ENCODE results near the gene RGS14. TPM values are rescaled to one million over a fixed set of nuclear protein-coding genes. Genes with fewer than 3 reads are reported as not detected.
"Not testable (repeated sequence)": the region's sequence is repeated elsewhere in the genome, so short reads cannot be mapped to it uniquely, and the experiment has no call there.

RGS14 gene
- total RNA-seq, 1 donor from 2014 or later, result 101 TPM

- intact Hi-C loops (cut with micrococcal nuclease), result no loop called here
Observed at GRCh38 chr5:177362610-177363507, 5.1 kb downstream of the RGS14 start.

DNA sequence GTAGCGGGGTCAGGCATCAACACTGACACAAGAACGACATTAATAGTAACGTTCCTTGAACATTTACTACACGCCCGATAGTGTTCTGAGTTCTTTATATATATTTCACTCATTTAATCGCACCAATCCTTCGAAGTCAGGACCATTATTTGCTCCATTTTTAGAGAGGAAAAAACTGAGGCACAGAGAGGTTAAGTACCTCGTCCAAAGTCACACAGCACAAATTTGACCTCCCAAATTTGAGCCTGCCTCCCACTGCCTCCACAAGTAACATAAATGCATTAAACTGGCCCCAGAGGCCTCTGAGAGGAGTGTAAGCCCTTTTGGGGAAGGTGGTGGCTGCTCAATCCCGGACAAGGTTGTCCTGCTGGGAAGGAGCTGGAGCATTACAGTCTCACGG, 5.8 kb downstream of the RGS14 start:
- intact Hi-C loops (cut with micrococcal nuclease), result no loop called here

- intact Hi-C loops (cut with micrococcal nuclease), result no loop called here
Observed at GRCh38 chr5:177364159-177364962, 6.6 kb downstream of the RGS14 start.

GRCh38 chr5:177365845-177366527, 8.3 kb downstream of the RGS14 start:
- intact Hi-C loops (cut with micrococcal nuclease), result no loop called here

DNA sequence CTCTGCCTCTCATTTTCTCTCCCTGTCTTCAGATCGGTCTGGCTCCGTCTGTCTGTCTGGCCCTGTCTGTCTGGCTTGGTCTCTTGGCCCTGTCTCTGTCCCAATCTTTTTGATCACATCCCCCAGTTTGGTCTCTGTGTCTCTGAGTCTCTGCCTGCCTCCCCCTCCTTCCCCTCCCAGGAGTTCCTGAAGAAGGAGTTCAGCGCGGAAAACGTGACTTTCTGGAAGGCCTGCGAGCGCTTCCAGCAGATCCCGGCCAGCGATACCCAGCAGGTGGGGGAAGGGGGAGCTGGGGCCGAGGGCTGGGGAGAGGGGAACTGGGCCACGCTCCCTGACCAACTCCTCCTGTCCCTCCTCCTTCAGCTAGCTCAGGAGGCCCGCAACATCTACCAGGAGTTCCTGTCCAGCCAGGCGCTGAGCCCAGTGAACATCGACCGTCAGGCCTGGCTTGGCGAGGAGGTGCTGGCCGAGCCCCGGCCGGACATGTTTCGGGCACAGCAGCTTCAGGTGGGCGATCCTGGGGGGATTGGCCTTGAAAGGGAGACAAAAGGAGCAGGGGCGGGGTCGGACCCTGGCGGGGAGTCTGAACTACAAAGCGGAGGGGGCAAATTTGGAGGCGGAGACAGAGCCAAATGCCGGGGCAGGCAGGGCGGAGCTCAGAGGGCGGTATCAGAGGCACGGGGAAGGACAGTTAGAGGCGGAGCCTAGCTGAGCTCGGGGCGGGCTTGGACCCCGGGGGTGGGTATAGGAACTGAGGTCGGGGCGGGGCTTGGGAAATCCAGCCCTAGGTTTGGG, 9.0 kb downstream of the RGS14 start:
- intact Hi-C loops (cut with micrococcal nuclease), result no loop called here

DNA sequence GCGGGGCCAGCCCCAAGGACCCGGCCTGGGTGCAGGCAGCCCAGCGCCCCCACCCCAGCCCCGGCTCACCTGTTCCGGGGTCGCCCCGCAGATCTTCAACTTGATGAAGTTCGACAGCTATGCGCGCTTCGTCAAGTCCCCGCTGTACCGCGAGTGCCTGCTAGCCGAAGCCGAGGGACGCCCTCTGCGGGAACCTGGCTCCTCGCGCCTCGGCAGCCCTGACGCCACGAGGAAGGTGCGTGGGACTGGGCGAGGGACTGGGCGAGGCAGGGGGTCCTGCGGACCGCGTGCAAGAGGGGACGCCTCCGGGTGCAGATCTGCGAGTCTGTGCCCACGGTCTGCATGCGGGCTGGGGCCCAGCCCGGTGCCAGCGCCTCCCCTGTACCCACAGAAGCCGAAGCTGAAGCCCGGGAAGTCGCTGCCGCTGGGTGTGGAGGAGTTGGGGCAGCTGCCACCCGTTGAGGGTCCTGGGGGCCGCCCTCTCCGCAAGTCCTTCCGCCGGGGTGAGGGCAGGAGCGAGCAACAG, 9.7 kb downstream of the RGS14 start:
- intact Hi-C loops (cut with micrococcal nuclease), result no loop called here

DNA sequence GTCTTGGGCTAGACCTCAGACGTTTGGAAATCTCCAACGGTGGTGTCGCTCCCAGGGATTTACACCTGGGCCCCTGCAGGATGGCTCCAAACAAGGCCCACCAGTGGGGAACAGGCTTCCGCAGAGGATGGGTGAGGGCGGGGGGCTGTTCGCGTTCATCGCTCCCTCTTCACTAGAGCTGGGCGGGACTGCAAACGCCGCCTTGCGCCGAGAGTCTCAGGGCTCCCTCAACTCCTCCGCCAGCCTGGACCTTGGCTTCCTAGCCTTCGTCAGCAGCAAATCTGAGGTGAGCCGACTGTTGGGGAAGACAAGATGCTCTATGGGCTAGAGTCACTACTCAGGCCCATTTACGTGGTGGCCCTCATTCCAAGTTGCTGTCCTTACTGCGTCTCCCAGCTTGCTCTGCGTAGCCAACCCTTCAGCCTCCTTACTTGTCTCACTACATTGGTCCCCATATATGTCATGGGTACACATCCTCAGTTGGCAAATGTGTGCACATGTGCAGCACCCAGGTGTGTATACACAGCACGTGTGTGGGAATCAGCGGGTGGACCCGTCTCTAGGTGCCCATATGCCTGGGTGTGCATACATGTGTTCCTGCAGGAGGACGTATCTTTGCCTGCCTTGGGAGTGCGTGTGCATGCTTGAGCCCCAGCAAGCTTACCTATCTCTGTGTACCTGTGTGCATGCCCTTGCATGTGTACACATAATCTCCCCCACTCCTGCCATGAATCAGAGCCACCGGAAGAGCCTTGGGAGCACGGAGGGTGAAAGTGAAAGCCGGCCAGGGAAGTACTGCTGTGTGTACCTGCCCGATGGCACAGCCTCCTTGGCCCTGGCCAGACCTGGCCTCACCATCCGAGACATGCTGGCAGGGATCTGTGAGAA, 10.5 kb downstream of the RGS14 start:
- intact Hi-C loops (cut with micrococcal nuclease), result no loop called here

- intact Hi-C loops (cut with micrococcal nuclease), result no loop called here
Observed at GRCh38 chr5:177368869-177369644, 11.3 kb downstream of the RGS14 start.

- intact Hi-C loops (cut with micrococcal nuclease), result no loop called here
Observed at GRCh38 chr5:177369645-177370440, 12.1 kb downstream of the RGS14 start.

DNA sequence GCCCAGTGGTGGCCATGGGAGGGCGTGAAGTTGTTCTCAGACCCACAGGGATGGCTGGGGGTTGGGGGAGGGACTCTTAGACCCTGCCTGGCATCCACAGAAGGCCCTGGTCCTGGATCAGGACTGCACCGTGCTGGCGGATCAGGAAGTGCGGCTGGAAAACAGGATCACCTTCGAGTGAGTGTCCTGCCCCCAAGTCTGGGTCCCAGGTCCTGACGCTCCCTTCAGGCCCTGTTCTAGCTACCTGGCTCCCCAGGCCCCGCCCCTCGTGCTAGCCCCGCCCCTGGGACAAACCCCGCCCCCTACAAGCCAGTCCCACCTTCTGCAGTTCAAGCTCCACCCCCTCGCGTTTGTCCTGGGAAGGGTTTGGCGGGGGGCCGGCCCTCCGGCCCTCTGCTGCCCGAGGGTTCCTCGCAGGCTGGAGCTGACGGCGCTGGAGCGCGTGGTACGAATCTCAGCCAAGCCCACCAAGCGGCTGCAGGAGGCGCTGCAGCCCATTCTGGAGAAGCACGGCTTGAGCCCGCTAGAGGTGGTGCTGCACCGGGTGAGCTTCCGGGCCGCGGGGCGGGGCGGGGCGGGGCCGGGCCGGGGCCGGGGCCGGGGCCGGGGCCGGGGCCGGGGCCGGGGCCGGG, 12.9 kb downstream of the RGS14 start:
- intact Hi-C loops (cut with micrococcal nuclease), result no loop called here

GRCh38 chr5:177371120-177372033, 13.7 kb downstream of the RGS14 start:
- intact Hi-C loops (cut with micrococcal nuclease), result no loop called here

- intact Hi-C loops (cut with micrococcal nuclease), result no loop called here
Observed at GRCh38 chr5:177372034-177372896, 14.5 kb downstream of the RGS14 start.

- intact Hi-C loops (cut with micrococcal nuclease), result no loop called here
Observed at GRCh38 chr5:177372910-177373309, 15.2 kb downstream of the RGS14 start.

GRCh38 chr5:177373806-177374205, 16.1 kb downstream of the RGS14 start:
- intact Hi-C loops (cut with micrococcal nuclease), result no loop called here

- intact Hi-C loops (cut with micrococcal nuclease), result no loop called here
Observed at GRCh38 chr5:177374211-177374610, 16.5 kb downstream of the RGS14 start.

GRCh38 chr5:177375516-177375915, 17.8 kb downstream of the RGS14 start:
- intact Hi-C loops (cut with micrococcal nuclease), result not testable (repeated sequence)
